Measurements from ENCODE around the gene E2F3. TPM values are rescaled to one million over a fixed set of nuclear protein-coding genes. Genes with fewer than 3 reads are reported as not detected.

Gene E2F3
- total and polyA plus RNA-seq, 12 donors, result 5.2 to 12.0 (median 7.8) TPM

DNA sequence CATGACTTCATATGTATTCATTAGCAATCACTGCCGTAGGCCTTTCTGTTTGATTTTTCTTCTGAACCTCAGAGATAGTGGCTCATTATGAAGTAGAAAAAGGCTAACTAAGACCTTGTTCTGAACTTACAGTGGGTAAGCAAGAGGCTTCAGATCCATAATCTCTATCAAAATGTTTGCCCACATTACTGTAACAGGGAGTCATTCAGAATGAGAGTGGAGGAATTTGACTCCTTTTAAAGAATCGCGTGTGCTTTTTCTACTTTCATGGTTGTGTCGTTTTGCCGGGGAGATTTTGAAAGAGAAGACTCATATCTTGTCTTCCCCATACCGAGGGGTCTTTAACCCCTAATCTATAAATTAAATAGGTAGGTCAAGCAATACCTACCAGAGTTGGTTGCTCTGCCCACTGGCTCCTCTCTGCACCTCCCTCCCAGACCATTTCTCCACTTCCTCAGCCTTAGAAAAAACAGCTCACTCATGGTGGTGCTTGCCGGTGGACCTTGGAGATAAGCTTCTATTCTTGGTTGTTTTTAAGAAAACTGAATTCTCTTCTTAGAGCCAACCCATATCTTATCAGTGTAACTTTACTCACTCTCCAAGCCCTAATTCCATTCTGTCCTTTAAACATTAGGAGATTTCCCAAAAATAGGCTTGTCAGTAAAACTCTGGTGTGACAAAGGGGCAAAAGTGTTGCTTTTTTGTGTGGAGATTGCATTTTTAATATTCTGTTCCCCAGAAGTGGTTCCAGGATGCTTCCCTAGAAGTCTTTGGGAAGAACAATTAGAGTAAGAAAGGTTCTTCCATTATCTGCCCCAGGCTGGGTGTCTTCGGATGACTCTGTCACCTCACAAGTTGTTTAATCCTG lies 56.6 kb downstream of the E2F3 start:
- H3K27ac ChIP-seq, result no peak overlapping the region
- WGBS, 4 donors, result 62 to 70% (median 65%) methylated on average over 8 of the region's 8 CpGs
- TF ChIP-seq POLR2A (IDR thresholded peaks at IDR 0.05), result no peak
- TF ChIP-seq, protein P1, sequence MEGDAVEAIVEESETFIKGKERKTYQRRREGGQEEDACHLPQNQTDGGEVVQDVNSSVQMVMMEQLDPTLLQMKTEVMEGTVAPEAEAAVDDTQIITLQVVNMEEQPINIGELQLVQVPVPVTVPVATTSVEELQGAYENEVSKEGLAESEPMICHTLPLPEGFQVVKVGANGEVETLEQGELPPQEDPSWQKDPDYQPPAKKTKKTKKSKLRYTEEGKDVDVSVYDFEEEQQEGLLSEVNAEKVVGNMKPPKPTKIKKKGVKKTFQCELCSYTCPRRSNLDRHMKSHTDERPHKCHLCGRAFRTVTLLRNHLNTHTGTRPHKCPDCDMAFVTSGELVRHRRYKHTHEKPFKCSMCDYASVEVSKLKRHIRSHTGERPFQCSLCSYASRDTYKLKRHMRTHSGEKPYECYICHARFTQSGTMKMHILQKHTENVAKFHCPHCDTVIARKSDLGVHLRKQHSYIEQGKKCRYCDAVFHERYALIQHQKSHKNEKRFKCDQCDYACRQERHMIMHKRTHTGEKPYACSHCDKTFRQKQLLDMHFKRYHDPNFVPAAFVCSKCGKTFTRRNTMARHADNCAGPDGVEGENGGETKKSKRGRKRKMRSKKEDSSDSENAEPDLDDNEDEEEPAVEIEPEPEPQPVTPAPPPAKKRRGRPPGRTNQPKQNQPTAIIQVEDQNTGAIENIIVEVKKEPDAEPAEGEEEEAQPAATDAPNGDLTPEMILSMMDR (IDR thresholded peaks at IDR 0.05), result no peak
- intact Hi-C loops (cut with DNase I), result no loop called here
- no peak overlapping the region for H3K4me3 ChIP-seq
- H3K4me1 ChIP-seq (replicated peaks in 1 of 2), result peaks cover 8 to 22% of the 10 kb centered on the region in 2 donors
- no peaks in the 10 kb centered on the region for H3K27me3 ChIP-seq
- DNase-seq, result no peak
- H3K9me3 ChIP-seq (replicated peaks in 1 of 3), result no peaks in the 10 kb centered on the region
- H3K36me3 ChIP-seq (replicated peaks in 1 of 2), result no peaks in the 10 kb centered on the region

DNA sequence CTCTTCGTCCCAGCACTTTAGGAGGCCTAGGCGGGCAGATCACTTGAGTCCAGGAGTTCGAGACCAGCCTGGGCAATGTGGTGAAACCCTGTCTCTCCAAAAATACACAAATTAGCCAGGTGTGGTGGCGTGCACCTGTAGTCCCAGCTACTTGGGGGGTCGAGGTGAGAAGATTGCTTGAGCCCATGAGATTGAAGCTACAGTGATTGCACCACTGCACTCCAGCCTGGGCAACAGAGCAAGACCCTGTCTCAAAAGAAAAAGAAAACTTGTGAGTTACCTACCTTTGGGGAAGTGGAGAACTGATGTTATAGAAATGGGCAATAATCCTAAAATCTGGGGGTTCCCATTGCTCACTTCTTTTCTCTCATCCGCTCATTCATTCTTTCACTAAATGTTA lies 58.0 kb downstream of the E2F3 start:
- no peak for DNase-seq
- Histone ChIP-seq H3K9me3 (replicated peaks in 1 of 3) (no peaks in the 10 kb centered on the region), H3K4me3 (no peak overlapping the region), H3K27me3 (no peaks in the 10 kb centered on the region), H3K4me1 (replicated peaks in 1 of 2) (peaks cover 8 to 22% of the 10 kb centered on the region in 2 donors), H3K36me3 (replicated peaks in 1 of 2) (no peaks in the 10 kb centered on the region), H3K27ac (no peak overlapping the region)
- intact Hi-C loops (cut with DNase I), result no loop called here
- WGBS, 4 donors, result 96 to 98% (median 97%) methylated on average over 6 of the region's 6 CpGs
- no peak for TF ChIP-seq POLR2A (IDR thresholded peaks at IDR 0.05)
- TF ChIP-seq, protein P1 (IDR thresholded peaks at IDR 0.05), result no peak

DNA sequence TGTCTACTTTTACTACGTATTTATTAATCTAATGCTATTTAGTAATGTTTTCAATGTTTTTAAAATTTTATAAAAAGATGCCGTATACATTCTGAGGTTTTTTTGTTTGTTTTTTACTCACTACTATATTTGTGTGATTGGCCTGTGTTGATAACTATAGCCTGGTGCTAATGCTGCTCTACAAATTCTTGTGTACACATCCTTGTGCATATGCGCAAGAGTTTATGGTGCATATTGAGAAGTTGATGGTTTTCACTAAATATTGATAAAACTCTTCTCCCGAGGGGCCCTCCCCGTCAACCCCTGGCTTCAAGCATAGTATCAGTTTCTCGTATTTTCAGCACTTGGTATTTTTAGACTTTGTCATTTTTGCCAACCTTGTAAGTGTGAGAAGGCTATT lies 59.9 kb downstream of the E2F3 start:
- Histone ChIP-seq H3K27ac (no peak overlapping the region), H3K27me3 (no peaks in the 10 kb centered on the region), H3K9me3 (replicated peaks in 1 of 3) (no peaks in the 10 kb centered on the region), H3K36me3 (replicated peaks in 1 of 2) (no peaks in the 10 kb centered on the region), H3K4me1 (replicated peaks in 1 of 2) (peaks cover 8 to 15% of the 10 kb centered on the region in 2 donors), H3K4me3 (no peak overlapping the region)
- DNase-seq, result no peak
- 80 to 90% (median 81%) methylated on average over 6 of the region's 6 CpGs for WGBS, 4 donors
- intact Hi-C loops (cut with DNase I), result no loop called here
- no peak for TF ChIP-seq POLR2A (IDR thresholded peaks at IDR 0.05)
- TF ChIP-seq, protein P1 (IDR thresholded peaks at IDR 0.05), result no peak

DNA sequence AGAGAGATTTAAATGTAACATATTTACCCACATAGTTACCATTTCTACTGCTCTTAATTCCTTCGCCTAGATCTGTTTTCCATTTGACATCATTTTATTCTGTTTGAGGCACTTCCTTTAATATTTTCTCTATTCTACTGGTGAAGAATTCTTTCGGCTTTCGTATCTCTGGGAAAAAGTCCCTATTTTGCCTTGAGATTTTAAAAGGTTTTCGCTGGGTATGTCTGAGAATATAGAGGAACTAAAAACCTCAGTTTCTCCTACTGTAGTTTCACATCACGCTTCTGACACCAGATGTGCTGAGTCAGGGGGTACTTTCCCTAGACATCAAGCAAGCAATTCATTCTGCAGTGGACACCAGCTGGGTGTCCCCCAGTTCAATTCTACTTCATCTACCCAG lies 61.7 kb downstream of the E2F3 start:
- no peak for DNase-seq
- Histone ChIP-seq H3K4me1 (replicated peaks in 1 of 2) (peaks cover 4% of the 10 kb centered on the region in 2 donors), H3K27ac (no peak overlapping the region), H3K36me3 (replicated peaks in 1 of 2) (no peaks in the 10 kb centered on the region), H3K4me3 (no peak overlapping the region), H3K27me3 (no peaks in the 10 kb centered on the region), H3K9me3 (replicated peaks in 1 of 3) (no peaks in the 10 kb centered on the region)
- intact Hi-C loops (cut with DNase I), result no loop called here
- TF ChIP-seq, protein P1 (IDR thresholded peaks at IDR 0.05), result no peak
- TF ChIP-seq POLR2A (IDR thresholded peaks at IDR 0.05), result no peak
- WGBS, 4 donors, result 82 to 92% (median 85%) methylated on average over 5 of the region's 5 CpGs

Data from adrenal gland (tissue), 12 donors.